Measurements from ENCODE around the gene ST6GALNAC1.

- TF ChIP-seq CTCF (IDR thresholded peaks at IDR 0.05; ENCODE audit: insufficient read depth, low read length, poor library complexity, severe bottlenecking) (no peak), EZH2phosphoT487 (conservative IDR thresholded peaks at IDR 0.05; ENCODE audit: low read length) (no peak)
Measured at GRCh38 chr17:76581515-76581914, 62.0 kb downstream of the ST6GALNAC1 start.
